ENCODE results near the gene PPP1R13B. TPM values are rescaled to one million over a fixed set of nuclear protein-coding genes. Genes with fewer than 3 reads are reported as not detected.

PPP1R13B gene
- total and polyA plus RNA-seq, 2 experiments from 2014 or later = 2.0 to 8.5 TPM

GRCh38 chr14:103815253-103815652 lies 32.1 kb downstream of the PPP1R13B start:
- H3K27me3 Mint-ChIP-seq (ENCODE audit: insufficient read depth, low read depth, poor library complexity) = peaks cover 1% of the 10 kb centered on the region
- TF ChIP-seq EZH2 (IDR thresholded peaks at IDR 0.05; ENCODE audit: low read depth, unreplicated experiment) = no peak
- TF ChIP-seq POLR2AphosphoS5 (IDR thresholded peaks at IDR 0.05; ENCODE audit: low read depth) = no peak
- ATAC-seq (no peak), DNase-seq (ENCODE audit: low spot score) (no peak)
- Histone ChIP-seq H3K4me3 (no peak overlapping the region), H3K79me2 (replicated peaks; ENCODE audit: insufficient read depth) (no peaks in the 10 kb centered on the region), H3K27ac (ENCODE audit: low read depth) (no peak overlapping the region), H3K4me1 (ENCODE audit: insufficient read depth) (peaks cover 11% of the 10 kb centered on the region), H3K27me3 (ENCODE audit: insufficient read depth) (no peaks in the 10 kb centered on the region), H3K36me3 (ENCODE audit: insufficient read depth) (no peaks in the 10 kb centered on the region), H3K9me2 (ENCODE audit: insufficient read depth) (no peaks in the 10 kb centered on the region), H2AFZ (no peak overlapping the region), H4K20me1 (replicated peaks; ENCODE audit: insufficient read depth) (no peaks in the 10 kb centered on the region), H3K4me2 (no peak overlapping the region), H3F3A (replicated peaks; ENCODE audit: low read depth) (no peaks in the 10 kb centered on the region; the same call in 1 of the 2 replicates)
- no peak overlapping the region for H3K27ac Mint-ChIP-seq
- no peaks in the 10 kb centered on the region for H3K9me3 Mint-ChIP-seq
- H3K36me3 Mint-ChIP-seq (ENCODE audit: low read depth) = no peaks in the 10 kb centered on the region
- no peak overlapping the region for H3K4me3 Mint-ChIP-seq
- peaks cover 14% of the 10 kb centered on the region for H3K4me1 Mint-ChIP-seq

DNA sequence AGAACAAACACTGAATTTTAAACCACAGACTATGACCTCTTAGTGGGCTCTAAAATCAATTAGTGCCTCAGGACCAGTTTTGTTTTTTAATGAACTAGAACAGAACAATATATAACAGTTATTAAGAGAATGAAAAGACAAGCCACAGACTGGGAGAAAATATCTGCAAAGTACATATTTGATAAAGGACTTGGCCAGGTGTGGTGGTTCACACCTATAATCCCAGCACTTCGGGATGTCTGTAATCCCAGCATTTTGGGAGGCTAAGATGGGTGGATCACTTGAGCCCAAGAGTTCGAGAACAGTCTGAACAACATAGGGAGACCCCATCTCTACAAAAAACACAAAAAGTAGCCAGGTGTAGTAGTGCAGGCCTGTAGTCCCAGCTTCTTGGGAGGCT lies 36.2 kb downstream of the PPP1R13B start:
- H3K36me3 Mint-ChIP-seq (ENCODE audit: low read depth) = no peaks in the 10 kb centered on the region
- Histone ChIP-seq H3F3A (replicated peaks; ENCODE audit: low read depth) (no peaks in the 10 kb centered on the region; the same call in 1 of the 2 replicates), H3K9me2 (ENCODE audit: insufficient read depth) (no peaks in the 10 kb centered on the region), H2AFZ (no peak overlapping the region), H3K79me2 (replicated peaks; ENCODE audit: insufficient read depth) (no peaks in the 10 kb centered on the region), H3K27ac (ENCODE audit: low read depth) (no peak overlapping the region), H3K36me3 (ENCODE audit: insufficient read depth) (no peaks in the 10 kb centered on the region), H3K27me3 (ENCODE audit: insufficient read depth) (no peaks in the 10 kb centered on the region), H3K4me1 (ENCODE audit: insufficient read depth) (no peaks in the 10 kb centered on the region), H3K4me2 (no peak overlapping the region), H3K4me3 (no peak overlapping the region), H4K20me1 (replicated peaks; ENCODE audit: insufficient read depth) (no peaks in the 10 kb centered on the region)
- ATAC-seq (no peak), DNase-seq (ENCODE audit: low spot score) (no peak)
- no peak overlapping the region for H3K27ac Mint-ChIP-seq
- H3K4me1 Mint-ChIP-seq = no peaks in the 10 kb centered on the region
- H3K27me3 Mint-ChIP-seq (ENCODE audit: insufficient read depth, low read depth, poor library complexity) = peaks cover 1% of the 10 kb centered on the region
- no peak overlapping the region for H3K4me3 Mint-ChIP-seq
- no peaks in the 10 kb centered on the region for H3K9me3 Mint-ChIP-seq
- TF ChIP-seq JUNB (IDR thresholded peaks at IDR 0.05; ENCODE audit: unreplicated experiment) = no peak
- TF ChIP-seq, protein P1, sequence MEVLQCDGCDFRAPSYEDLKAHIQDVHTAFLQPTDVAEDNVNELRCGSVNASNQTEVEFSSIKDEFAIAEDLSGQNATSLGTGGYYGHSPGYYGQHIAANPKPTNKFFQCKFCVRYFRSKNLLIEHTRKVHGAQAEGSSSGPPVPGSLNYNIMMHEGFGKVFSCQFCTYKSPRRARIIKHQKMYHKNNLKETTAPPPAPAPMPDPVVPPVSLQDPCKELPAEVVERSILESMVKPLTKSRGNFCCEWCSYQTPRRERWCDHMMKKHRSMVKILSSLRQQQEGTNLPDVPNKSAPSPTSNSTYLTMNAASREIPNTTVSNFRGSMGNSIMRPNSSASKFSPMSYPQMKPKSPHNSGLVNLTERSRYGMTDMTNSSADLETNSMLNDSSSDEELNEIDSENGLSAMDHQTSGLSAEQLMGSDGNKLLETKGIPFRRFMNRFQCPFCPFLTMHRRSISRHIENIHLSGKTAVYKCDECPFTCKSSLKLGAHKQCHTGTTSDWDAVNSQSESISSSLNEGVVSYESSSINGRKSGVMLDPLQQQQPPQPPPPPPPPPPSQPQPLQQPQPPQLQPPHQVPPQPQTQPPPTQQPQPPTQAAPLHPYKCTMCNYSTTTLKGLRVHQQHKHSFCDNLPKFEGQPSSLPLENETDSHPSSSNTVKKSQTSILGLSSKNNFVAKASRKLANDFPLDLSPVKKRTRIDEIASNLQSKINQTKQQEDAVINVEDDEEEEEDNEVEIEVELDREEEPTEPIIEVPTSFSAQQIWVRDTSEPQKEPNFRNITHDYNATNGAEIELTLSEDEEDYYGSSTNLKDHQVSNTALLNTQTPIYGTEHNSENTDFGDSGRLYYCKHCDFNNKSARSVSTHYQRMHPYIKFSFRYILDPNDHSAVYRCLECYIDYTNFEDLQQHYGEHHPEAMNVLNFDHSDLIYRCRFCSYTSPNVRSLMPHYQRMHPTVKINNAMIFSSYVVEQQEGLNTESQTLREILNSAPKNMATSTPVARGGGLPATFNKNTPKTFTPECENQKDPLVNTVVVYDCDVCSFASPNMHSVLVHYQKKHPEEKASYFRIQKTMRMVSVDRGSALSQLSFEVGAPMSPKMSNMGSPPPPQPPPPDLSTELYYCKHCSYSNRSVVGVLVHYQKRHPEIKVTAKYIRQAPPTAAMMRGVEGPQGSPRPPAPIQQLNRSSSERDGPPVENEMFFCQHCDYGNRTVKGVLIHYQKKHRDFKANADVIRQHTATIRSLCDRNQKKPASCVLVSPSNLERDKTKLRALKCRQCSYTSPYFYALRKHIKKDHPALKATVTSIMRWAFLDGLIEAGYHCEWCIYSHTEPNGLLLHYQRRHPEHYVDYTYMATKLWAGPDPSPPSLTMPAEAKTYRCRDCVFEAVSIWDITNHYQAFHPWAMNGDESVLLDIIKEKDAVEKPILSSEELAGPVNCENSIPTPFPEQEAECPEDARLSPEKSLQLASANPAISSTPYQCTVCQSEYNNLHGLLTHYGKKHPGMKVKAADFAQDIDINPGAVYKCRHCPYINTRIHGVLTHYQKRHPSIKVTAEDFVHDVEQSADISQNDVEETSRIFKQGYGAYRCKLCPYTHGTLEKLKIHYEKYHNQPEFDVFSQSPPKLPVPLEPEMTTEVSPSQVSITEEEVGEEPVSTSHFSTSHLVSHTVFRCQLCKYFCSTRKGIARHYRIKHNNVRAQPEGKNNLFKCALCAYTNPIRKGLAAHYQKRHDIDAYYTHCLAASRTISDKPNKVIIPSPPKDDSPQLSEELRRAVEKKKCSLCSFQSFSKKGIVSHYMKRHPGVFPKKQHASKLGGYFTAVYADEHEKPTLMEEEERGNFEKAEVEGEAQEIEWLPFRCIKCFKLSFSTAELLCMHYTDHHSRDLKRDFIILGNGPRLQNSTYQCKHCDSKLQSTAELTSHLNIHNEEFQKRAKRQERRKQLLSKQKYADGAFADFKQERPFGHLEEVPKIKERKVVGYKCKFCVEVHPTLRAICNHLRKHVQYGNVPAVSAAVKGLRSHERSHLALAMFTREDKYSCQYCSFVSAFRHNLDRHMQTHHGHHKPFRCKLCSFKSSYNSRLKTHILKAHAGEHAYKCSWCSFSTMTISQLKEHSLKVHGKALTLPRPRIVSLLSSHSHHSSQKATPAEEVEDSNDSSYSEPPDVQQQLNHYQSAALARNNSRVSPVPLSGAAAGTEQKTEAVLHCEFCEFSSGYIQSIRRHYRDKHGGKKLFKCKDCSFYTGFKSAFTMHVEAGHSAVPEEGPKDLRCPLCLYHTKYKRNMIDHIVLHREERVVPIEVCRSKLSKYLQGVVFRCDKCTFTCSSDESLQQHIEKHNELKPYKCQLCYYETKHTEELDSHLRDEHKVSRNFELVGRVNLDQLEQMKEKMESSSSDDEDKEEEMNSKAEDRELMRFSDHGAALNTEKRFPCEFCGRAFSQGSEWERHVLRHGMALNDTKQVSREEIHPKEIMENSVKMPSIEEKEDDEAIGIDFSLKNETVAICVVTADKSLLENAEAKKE (CRISPR knock-in tag; IDR thresholded peaks at IDR 0.05) = no peak
- no peak for TF ChIP-seq POLR2AphosphoS5 (IDR thresholded peaks at IDR 0.05; ENCODE audit: low read depth)
- no peak for TF ChIP-seq NANOG (IDR thresholded peaks at IDR 0.05; ENCODE audit: borderline replicate concordance)
- no peak for TF ChIP-seq ETS1 (IDR thresholded peaks at IDR 0.05)
- no peak for TF ChIP-seq STAT1 (IDR thresholded peaks at IDR 0.05; ENCODE audit: unreplicated experiment)
- TF ChIP-seq CREB1 (CRISPR knock-in tag; IDR thresholded peaks at IDR 0.05; ENCODE audit: low read depth) = no peak
- no peak for TF ChIP-seq EZH2phosphoT487 (IDR thresholded peaks at IDR 0.05; ENCODE audit: unreplicated experiment)
- no peak for TF ChIP-seq CTCF (conservative IDR thresholded peaks at IDR 0.05; ENCODE audit: low read depth in 2 of 2)
- TF ChIP-seq ZNF331 (CRISPR knock-in tag; IDR thresholded peaks at IDR 0.05; ENCODE audit: low read depth) = no peak

Measured in GM23338 (cell line).